Activated T-cell treated with anti-CD3 and anti-CD28 coated beads for 48 hours (primary cell): ENCODE measurements around the gene LURAP1L.

Source experiments
- DNase-seq: peaks from one replicate; pipeline ENCODE4 v3.0.0-alpha.2; 2020; ENCODE audit warnings: low read depth

Gene LURAP1L

GRCh38 chr9:12813960-12814876 is 39.4 kb downstream of the LURAP1L start:
- DNase-seq = no peak

GRCh38 chr9:12814877-12815237 is 40.0 kb downstream of the LURAP1L start:
- DNase-seq = no peak

GRCh38 chr9:12815888-12816287 is 41.1 kb downstream of the LURAP1L start:
- DNase-seq = no peak

GRCh38 chr9:12816656-12817101 is 41.9 kb downstream of the LURAP1L start:
- no peak for DNase-seq

- DNase-seq = no peak
Measured at GRCh38 chr9:12817702-12818101, 42.9 kb downstream of the LURAP1L start.

GRCh38 chr9:12818431-12819000 is 43.7 kb downstream of the LURAP1L start:
- no peak for DNase-seq

GRCh38 chr9:12819436-12820185 is 44.8 kb downstream of the LURAP1L start:
- no peak for DNase-seq

GRCh38 chr9:12822111-12822510 is 47.3 kb downstream of the LURAP1L start:
- no peak for DNase-seq

- no peak for DNase-seq
Measured at GRCh38 chr9:12826924-12827565, 52.2 kb downstream of the LURAP1L start.

GRCh38 chr9:12833701-12834100 is 58.9 kb downstream of the LURAP1L start:
- DNase-seq = no peak

- DNase-seq = no peak
Measured at GRCh38 chr9:12838546-12838945, 63.7 kb downstream of the LURAP1L start.

GRCh38 chr9:12843735-12844134 is 68.9 kb downstream of the LURAP1L start:
- DNase-seq = no peak

GRCh38 chr9:12846035-12846434 is 71.2 kb downstream of the LURAP1L start:
- DNase-seq = no peak

GRCh38 chr9:12847561-12847960 is 72.7 kb downstream of the LURAP1L start:
- no peak for DNase-seq

- DNase-seq = no peak
Measured at GRCh38 chr9:12849486-12850003, 74.7 kb downstream of the LURAP1L start.

GRCh38 chr9:12851341-12852090 is 76.7 kb downstream of the LURAP1L start:
- no peak for DNase-seq

GRCh38 chr9:12853051-12853450 is 78.2 kb downstream of the LURAP1L start:
- DNase-seq = no peak

- DNase-seq = no peak
Measured at GRCh38 chr9:12854221-12854620, 79.4 kb downstream of the LURAP1L start.

GRCh38 chr9:12855066-12855465 is 80.2 kb downstream of the LURAP1L start:
- DNase-seq = no peak

- no peak for DNase-seq
Measured at GRCh38 chr9:12856603-12857002, 81.8 kb downstream of the LURAP1L start.

- DNase-seq = no peak
Measured at GRCh38 chr9:12859704-12860251, 85.0 kb downstream of the LURAP1L start.
